ENCODE results near the gene CSNK1D. TPM values are rescaled to one million over a fixed set of nuclear protein-coding genes. Genes with fewer than 3 reads are reported as not detected.

The CSNK1D gene
- total RNA-seq, 1 experiment from 2014 or later: 196 TPM

DNA sequence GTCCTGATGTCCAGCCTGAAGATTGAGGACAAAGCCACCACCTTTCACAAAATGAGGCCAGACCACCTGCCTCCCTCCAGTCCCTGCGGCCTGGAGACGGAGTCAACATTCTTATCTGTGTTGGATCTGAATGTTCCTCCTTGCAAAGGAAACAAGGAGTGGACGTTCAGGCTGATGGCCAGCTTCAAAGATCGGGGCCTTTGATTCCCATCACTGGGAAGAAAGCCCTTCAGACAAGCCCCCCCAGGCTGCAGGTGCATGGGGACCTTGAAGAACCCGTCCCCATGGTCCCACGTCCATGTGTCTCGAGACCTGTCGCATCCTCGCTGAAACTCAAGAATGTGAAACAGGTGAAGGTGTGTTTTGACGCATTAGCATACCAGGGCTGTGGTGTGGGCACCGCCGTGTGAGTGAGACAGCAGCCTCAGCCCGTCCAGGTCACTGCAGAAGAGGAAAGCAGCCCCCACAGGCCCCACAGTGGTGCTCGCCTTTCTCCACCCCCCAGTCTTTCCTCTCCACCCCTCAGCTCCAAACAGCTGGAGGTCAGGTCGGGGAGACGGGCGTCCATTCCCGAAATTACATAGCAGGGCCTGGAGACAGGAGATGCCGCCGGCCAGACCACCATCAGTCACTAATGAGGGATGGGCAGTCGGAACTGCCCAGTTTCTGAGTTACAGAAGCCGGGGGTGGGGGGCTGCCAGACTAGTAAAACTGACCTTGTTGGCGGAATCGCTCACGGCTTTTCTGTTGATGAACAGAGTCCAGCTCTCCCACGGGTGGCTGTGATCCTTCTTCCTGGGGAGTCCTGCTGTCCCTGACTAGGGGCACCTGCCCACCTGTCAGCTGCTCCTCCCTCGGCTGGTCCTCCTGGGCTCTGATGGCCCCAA lies 877 bp upstream of the CSNK1D start:
- intact Hi-C loops (cut with micrococcal nuclease; ENCODE audit: unreplicated experiment): no loop called here
- Mint-ChIP-seq H3K27ac (ENCODE audit: unreplicated experiment) (peak overlapping the region; percentile 98), H3K4me3 (ENCODE audit: unreplicated experiment) (peak overlapping the region; percentile 75), H3K4me1 (ENCODE audit: low read depth, unreplicated experiment) (peaks cover 51% of the 10 kb centered on the region), H3K27me3 (ENCODE audit: insufficient read depth, unreplicated experiment) (no peaks in the 10 kb centered on the region), H3K9me3 (ENCODE audit: unreplicated experiment) (no peaks in the 10 kb centered on the region), H3K36me3 (ENCODE audit: insufficient read depth, unreplicated experiment) (peaks cover 51% of the 10 kb centered on the region)
- POLR2A ChIA-PET: interaction anchor here (1.2 kb wide), 1 partner anchor 18 kb away, joined by 5 read pairs; no protein-coding TSS in a partner anchor
- H3K4me1 ChIP-seq: peaks cover 62% of the 10 kb centered on the region
- TSS peak; percentile 37 for BruUV-seq (replicated peaks)
- H3K9me3 ChIP-seq: no peaks in the 10 kb centered on the region
- TF ChIP-seq, protein P1, sequence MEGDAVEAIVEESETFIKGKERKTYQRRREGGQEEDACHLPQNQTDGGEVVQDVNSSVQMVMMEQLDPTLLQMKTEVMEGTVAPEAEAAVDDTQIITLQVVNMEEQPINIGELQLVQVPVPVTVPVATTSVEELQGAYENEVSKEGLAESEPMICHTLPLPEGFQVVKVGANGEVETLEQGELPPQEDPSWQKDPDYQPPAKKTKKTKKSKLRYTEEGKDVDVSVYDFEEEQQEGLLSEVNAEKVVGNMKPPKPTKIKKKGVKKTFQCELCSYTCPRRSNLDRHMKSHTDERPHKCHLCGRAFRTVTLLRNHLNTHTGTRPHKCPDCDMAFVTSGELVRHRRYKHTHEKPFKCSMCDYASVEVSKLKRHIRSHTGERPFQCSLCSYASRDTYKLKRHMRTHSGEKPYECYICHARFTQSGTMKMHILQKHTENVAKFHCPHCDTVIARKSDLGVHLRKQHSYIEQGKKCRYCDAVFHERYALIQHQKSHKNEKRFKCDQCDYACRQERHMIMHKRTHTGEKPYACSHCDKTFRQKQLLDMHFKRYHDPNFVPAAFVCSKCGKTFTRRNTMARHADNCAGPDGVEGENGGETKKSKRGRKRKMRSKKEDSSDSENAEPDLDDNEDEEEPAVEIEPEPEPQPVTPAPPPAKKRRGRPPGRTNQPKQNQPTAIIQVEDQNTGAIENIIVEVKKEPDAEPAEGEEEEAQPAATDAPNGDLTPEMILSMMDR (IDR thresholded peaks at IDR 0.05; ENCODE audit: insufficient read depth in 1 of 2, low read depth in 1 of 2, low read length in 1 of 2, severe bottlenecking in 1 of 2, unreplicated experiment in 1 of 2): no peak
- no peaks in the 10 kb centered on the region for H3K27me3 ChIP-seq (replicated peaks; ENCODE audit: control insufficient read depth, insufficient read depth, low read length)
- CTCF ChIA-PET: no interaction called here
- DNase-seq: no peak
- H3K4me3 ChIP-seq (ENCODE audit: low read depth, low read length): peak overlapping the region; percentile 94
- peaks cover 5% of the 10 kb centered on the region; the same call in 1 of the 2 replicates for H3K36me3 ChIP-seq (ENCODE audit: control insufficient read depth, insufficient read depth, low read length)

DNA sequence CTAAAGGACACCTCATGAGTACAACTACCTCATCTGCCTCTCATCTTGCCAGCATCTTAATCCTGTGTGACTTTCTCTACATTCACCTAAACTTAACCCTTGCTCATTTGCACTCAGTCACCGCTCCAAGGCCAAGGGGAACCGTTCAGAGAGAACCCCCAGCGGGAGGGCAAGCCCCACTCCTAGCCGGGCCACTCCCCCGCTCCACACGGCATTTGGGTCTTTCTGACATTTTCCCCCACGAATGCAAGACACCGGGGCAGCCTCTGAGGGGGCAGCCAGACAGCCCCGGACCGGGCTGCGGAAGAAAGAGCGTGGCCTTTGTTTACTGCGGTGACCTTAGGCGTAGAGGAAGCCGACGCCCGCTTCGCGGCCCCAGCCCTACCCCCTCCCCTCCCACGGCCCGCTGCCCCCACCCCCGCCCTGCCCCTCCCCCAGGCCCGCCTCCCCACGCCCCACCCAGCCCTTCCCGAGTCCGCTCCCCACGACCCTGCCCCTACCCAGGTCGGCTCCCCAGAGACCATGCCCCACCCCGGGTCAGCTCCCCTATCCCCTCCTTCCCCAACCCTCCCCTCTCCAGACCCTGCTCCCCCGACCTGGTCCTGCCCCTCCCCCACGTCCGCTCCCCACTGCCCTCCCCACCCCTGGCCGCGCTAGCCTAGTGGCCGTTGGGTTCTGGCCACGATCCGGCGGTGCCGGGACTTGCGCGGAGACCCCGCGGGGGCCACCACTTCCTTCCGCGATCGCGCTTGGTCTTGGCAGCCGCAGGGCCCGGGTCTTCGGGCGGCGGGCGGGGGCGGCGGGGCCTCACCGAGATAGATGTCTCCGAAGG lies 789 bp downstream of the CSNK1D start:
- Histone ChIP-seq H3K27me3 (replicated peaks; ENCODE audit: control insufficient read depth, insufficient read depth, low read length) (no peaks in the 10 kb centered on the region), H3K9me3 (no peaks in the 10 kb centered on the region), H3K4me3 (ENCODE audit: low read depth, low read length) (peak overlapping the region; percentile 94), H3K4me1 (peaks cover 63% of the 10 kb centered on the region), H3K36me3 (ENCODE audit: control insufficient read depth, insufficient read depth, low read length) (peaks cover 5% of the 10 kb centered on the region; the same call in 1 of the 2 replicates)
- TF ChIP-seq, protein P1 (IDR thresholded peaks at IDR 0.05; ENCODE audit: insufficient read depth in 1 of 2, low read depth in 1 of 2, low read length in 1 of 2, severe bottlenecking in 1 of 2, unreplicated experiment in 1 of 2): no peak
- peaks cover 60% of the 10 kb centered on the region for H3K36me3 Mint-ChIP-seq (ENCODE audit: insufficient read depth, unreplicated experiment)
- H3K9me3 Mint-ChIP-seq (ENCODE audit: unreplicated experiment): no peaks in the 10 kb centered on the region
- H3K4me3 Mint-ChIP-seq (ENCODE audit: unreplicated experiment): peak overlapping the region; percentile 75
- peak in 1 of 2 experiments; percentile 30 for DNase-seq
- POLR2A ChIA-PET: interaction anchor here (0.7 to 1.3 kb wide), 4 partner anchors 18 to 67 kb away, joined by 3 to 9 read pairs (median 6); no protein-coding TSS in a partner anchor
- no TSS peak for BruUV-seq (replicated peaks)
- H3K4me1 Mint-ChIP-seq (ENCODE audit: low read depth, unreplicated experiment): peaks cover 53% of the 10 kb centered on the region
- no peaks in the 10 kb centered on the region for H3K27me3 Mint-ChIP-seq (ENCODE audit: insufficient read depth, unreplicated experiment)
- CTCF ChIA-PET: no interaction called here
- peak overlapping the region; percentile 98 for H3K27ac Mint-ChIP-seq (ENCODE audit: unreplicated experiment)
- intact Hi-C loops (cut with micrococcal nuclease; ENCODE audit: unreplicated experiment): loop anchor here (2.0 kb wide), 1 partner anchor 16 kb away; no protein-coding TSS in a partner anchor

DNA sequence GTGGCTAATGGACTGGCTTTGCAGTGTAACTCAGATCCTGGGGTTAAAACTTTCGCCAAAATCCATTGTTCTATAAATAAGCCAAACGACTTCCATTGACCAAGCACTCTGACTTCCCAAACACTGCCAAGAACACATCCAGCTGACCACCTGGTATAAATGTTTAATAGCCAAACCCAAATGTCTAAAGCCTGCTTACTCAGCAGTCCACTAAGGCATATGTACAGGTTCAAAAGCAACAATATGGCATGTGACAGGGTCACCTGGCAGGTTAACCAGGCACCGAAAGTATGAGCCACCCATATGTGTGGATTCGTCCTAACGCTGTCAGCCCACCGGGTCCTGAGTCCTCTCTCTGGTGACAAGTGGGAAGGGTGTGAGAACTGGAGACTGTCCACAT lies 2.1 kb downstream of the CSNK1D start:
- POLR2A ChIA-PET: no interaction called here
- intact Hi-C loops (cut with micrococcal nuclease; ENCODE audit: unreplicated experiment): no loop called here
- Mint-ChIP-seq H3K36me3 (ENCODE audit: insufficient read depth, unreplicated experiment) (peaks cover 73% of the 10 kb centered on the region), H3K27ac (ENCODE audit: unreplicated experiment) (no peak overlapping the region), H3K4me1 (ENCODE audit: low read depth, unreplicated experiment) (peaks cover 58% of the 10 kb centered on the region), H3K27me3 (ENCODE audit: insufficient read depth, unreplicated experiment) (no peaks in the 10 kb centered on the region), H3K4me3 (ENCODE audit: unreplicated experiment) (peak overlapping the region; percentile 29), H3K9me3 (ENCODE audit: unreplicated experiment) (no peaks in the 10 kb centered on the region)
- no peaks in the 10 kb centered on the region for H3K9me3 ChIP-seq
- peaks cover 5% of the 10 kb centered on the region; the same call in 1 of the 2 replicates for H3K36me3 ChIP-seq (ENCODE audit: control insufficient read depth, insufficient read depth, low read length)
- H3K4me1 ChIP-seq: peaks cover 63% of the 10 kb centered on the region
- CTCF ChIA-PET: interaction anchor here (0.6 kb wide), 1 partner anchor 469 kb away, joined by 6 read pairs; no protein-coding TSS in a partner anchor
- no peak overlapping the region for H3K4me3 ChIP-seq (ENCODE audit: low read depth, low read length)
- TF ChIP-seq, protein P1 (IDR thresholded peaks at IDR 0.05; ENCODE audit: insufficient read depth in 1 of 2, low read depth in 1 of 2, low read length in 1 of 2, severe bottlenecking in 1 of 2, unreplicated experiment in 1 of 2): no peak
- no TSS peak for BruUV-seq (replicated peaks)
- no peaks in the 10 kb centered on the region for H3K27me3 ChIP-seq (replicated peaks; ENCODE audit: control insufficient read depth, insufficient read depth, low read length)
- DNase-seq: no peak

Measured in Caco-2 (cell line).